HG03064 (cell line): Measurements from ENCODE around the gene MGAT5.

Source experiments
- ATAC-seq: cut with Tn5 transposase; IDR thresholded peaks from one replicate; pipeline ENCODE4 v1.9.1; 2021; ENCODE audit warnings: low read depth; ENCODE audit not compliant: unreplicated experiment

The MGAT5 gene

GRCh38 chr2:134253117-134253704 lies 661 bp upstream of the MGAT5 start:
- ATAC-seq, result peak; percentile 65

- no peak for ATAC-seq
These were observed 952 bp downstream of the MGAT5 start for GRCh38 chr2:134254824-134255223.

DNA sequence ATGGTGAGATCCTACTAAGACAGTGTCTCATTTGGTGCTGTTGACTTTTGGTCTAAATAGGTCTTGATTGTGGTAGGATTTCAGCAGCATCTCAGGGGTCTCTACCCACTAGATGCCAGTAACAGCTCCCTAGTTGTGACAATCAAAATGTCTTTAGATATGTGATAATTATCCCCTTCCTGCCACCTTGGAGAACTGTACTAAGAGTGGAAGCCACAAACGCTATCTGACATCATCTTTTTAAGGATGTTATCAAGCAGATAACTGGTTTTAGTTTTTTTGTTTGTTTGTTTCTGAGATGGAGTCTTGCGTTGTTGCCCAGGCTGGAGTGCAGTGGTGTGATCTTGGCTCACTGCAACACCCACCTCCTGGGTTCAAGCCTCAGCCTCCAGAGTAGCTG lies 3.1 kb downstream of the MGAT5 start:
- ATAC-seq, result no peak

- ATAC-seq, result no peak
These were observed 3.6 kb downstream of the MGAT5 start for GRCh38 chr2:134257509-134257908.

GRCh38 chr2:134257965-134258683 lies 4.3 kb downstream of the MGAT5 start:
- no peak for ATAC-seq

DNA sequence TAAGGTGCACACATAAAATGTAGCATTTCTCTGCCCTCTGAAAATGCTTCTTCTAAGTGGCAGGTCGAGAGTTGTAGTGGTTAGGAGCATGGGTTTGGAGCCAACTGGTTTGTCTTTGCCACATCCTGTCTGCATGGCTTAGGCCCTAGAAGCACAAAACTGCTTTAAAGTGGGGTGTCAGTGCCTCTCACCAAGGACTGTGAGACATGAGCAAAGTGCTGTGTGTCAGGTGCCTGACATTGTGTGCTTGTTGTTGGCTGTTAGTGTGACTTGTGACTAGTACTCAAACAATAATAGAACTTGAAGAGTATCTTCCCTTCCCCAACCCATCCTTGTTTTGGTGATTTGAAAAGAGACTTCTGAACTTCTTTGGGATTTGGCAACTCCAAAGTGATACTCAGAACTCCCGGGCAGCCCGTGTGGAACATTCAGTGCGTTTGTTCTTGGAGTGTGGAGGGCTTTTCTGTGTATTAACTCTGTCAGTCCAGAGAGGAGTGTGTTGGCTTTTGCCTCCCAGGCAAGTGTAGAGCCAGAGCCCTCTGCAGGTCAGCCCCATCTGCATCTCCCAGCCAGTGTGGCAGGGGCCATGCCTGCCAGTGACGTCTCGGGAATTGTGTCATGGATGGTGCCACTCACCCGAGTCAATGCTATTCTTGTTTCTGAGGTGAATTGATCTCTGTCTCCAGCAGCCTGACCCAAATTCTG lies 5.0 kb downstream of the MGAT5 start:
- ATAC-seq, result no peak

GRCh38 chr2:134259571-134259970 lies 5.7 kb downstream of the MGAT5 start:
- no peak for ATAC-seq

- ATAC-seq, result no peak
These were observed 6.1 kb downstream of the MGAT5 start for GRCh38 chr2:134259994-134260393.

GRCh38 chr2:134260713-134261112 lies 6.8 kb downstream of the MGAT5 start:
- no peak for ATAC-seq

GRCh38 chr2:134261398-134262131 lies 7.7 kb downstream of the MGAT5 start:
- ATAC-seq, result peak; percentile 58

DNA sequence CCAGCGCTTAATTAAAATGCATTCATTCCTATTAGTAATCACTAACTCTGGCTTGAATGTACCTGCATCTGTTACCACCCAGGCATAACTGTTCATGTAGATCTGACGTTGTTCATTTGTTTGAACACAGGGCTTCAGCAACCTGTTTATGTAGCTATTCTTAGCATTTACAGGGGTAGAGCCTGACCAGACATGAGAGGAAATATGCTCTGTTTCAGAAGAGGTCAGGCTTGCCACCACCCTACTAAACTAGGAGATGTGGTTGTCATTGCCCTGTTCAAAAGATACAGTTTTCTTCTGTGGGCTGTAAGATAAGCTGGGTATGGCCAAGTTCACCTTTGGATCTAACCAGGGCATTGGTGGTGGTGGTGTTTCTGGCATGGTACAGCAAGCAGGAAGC lies 8.8 kb downstream of the MGAT5 start:
- peak; percentile 47 for ATAC-seq

GRCh38 chr2:134268265-134268664 lies 14.4 kb downstream of the MGAT5 start:
- ATAC-seq, result no peak

DNA sequence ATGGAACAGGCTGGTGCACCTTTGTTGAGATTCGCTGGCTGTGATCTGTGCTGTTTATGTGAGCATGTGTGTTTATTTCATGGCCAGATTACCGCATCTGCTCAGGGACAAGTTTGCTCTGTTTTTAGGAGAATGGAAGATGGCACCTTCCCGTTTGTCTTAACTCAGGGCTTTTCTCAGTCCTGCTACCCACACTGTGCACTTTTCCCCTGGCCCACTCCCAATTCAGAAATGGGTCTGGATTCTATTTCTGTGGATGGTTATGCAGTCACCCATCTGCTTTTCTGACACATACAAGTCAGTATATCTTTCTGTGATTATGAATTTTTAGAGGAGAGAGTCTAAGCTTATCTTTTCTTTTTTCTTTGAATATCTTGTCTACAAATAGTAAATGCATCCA lies 15.4 kb downstream of the MGAT5 start:
- no peak for ATAC-seq

- ATAC-seq, result no peak
These were observed 16.3 kb downstream of the MGAT5 start for GRCh38 chr2:134269972-134270735.

DNA sequence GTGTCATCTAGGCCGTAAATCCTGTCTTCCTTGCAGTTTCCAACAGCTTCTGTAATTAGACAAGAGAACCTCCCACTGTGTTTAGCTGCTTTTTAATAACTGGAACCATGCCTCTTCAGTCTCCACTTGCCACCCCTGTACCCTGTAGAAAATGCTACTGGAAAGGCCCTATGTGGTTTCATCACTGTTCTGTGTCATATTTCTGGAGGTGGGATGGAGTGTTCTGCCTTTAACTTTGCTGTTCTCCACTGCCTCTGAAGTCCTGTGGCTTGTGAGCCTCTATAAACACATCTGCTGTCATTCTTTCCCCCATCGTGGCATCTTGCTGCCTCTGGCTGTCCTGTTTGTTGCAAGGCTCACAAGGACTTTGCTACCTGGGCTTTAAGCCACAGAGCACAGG lies 17.9 kb downstream of the MGAT5 start:
- ATAC-seq, result no peak

GRCh38 chr2:134272806-134273205 lies 18.9 kb downstream of the MGAT5 start:
- ATAC-seq, result no peak

GRCh38 chr2:134273256-134273983 lies 19.5 kb downstream of the MGAT5 start:
- ATAC-seq, result no peak

DNA sequence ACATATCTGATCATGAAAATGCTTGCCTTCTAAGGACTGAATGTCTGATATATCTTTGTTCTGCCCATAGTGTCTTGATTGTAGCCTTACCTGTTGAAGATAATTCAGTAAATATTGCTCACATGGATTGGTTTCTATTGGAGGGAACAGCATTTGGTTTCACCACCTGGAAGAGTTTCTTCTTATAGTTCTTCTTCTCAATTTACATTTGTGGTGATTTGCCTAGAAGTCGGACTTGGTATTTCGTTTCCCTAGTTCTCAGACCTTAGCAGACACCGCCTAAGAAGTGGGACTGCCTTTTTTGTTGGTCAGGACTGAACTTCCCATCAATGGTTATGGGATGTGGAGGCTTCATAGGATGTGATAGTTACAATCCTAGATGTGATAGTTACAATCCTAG lies 20.2 kb downstream of the MGAT5 start:
- ATAC-seq, result no peak

GRCh38 chr2:134275058-134275862 lies 21.4 kb downstream of the MGAT5 start:
- ATAC-seq, result peak; percentile 77
